HL-60 (cell line): ENCODE data around the gene ITGAL.

Source experiments
- DNase-seq, 2 experiments: peaks; one replicate each; pipeline ENCODE4 v3.0.0-alpha.2; 2010 to 2020; ENCODE audit warnings: low read depth in 1 of 2, low spot score in 1 of 2
- H3K27ac ChIP-seq: fragments of 250-450 bp; sonication (Bioruptor Pico); replicated peaks from 2 replicates; pipeline ENCODE4 v1.5.1; 2020; ENCODE audit warnings: mild to moderate bottlenecking, moderate library complexity
- H3K27me3 ChIP-seq: fragments of 250-450 bp; sonication (Bioruptor Pico); 2 replicates; pipeline ENCODE4 v1.5.1; 2021; ENCODE audit warnings: mild to moderate bottlenecking, moderate library complexity; ENCODE audit not compliant: insufficient read depth, poor library complexity, severe bottlenecking
- H3K4me3 ChIP-seq: replicated peaks from 2 replicates; pipeline ENCODE4 v1.5.1; 2011; ENCODE audit warnings: mild to moderate bottlenecking, control low read depth, low read length; ENCODE audit not compliant: insufficient read depth
- CTCF ChIP-seq: IDR thresholded peaks from one replicate; pipeline ENCODE4 v1.5.1; 2011; ENCODE audit warnings: low read length, control low read depth, inconsistent platforms; ENCODE audit not compliant: insufficient read depth
- GABPA ChIP-seq: IDR thresholded peaks from 2 replicates; pipeline ENCODE4 v1.6.1; 2012; ENCODE audit warnings: low read depth
- POLR2AphosphoS5 ChIP-seq: IDR thresholded peaks from 2 replicates; pipeline ENCODE4 v1.6.1; 2012; ENCODE audit warnings: low read depth
- REST ChIP-seq: IDR thresholded peaks from 2 replicates; pipeline ENCODE4 v1.6.1; 2012; ENCODE audit warnings: low read depth; ENCODE audit not compliant: insufficient replicate concordance
- SPI1 ChIP-seq: IDR thresholded peaks from 2 replicates; pipeline ENCODE4 v1.6.1; 2012; ENCODE audit warnings: low read depth, mild to moderate bottlenecking, borderline replicate concordance

Gene ITGAL

GRCh38 chr16:30484887-30485286 is 12.3 kb downstream of the ITGAL start:
- DNase-seq = no peak
- Histone ChIP-seq H3K27me3 (no peaks in the 10 kb centered on the region), H3K27ac (no peak overlapping the region), H3K4me3 (no peak overlapping the region)
- no peak for TF ChIP-seq CTCF
- TF ChIP-seq SPI1 = no peak
- TF ChIP-seq REST = no peak
- no peak for TF ChIP-seq POLR2AphosphoS5
- TF ChIP-seq GABPA = no peak

- TF ChIP-seq CTCF (no peak), GABPA (no peak), POLR2AphosphoS5 (no peak), SPI1 (no peak), REST (no peak)
- Histone ChIP-seq H3K27ac (no peak overlapping the region), H3K4me3 (no peak overlapping the region), H3K27me3 (no peaks in the 10 kb centered on the region)
- no peak for DNase-seq
Observed at GRCh38 chr16:30485818-30486436, 13.4 kb downstream of the ITGAL start.

- Histone ChIP-seq H3K27me3 (no peaks in the 10 kb centered on the region), H3K4me3 (no peak overlapping the region), H3K27ac (no peak overlapping the region)
- no peak for DNase-seq
- TF ChIP-seq POLR2AphosphoS5 = no peak
- no peak for TF ChIP-seq SPI1
- TF ChIP-seq CTCF = no peak
- TF ChIP-seq GABPA = no peak
- no peak for TF ChIP-seq REST
Observed at GRCh38 chr16:30488764-30489605, 16.4 kb downstream of the ITGAL start.
